RWPE2 (cell line): ENCODE measurements around the gene VASP.

Experiments used
- ATAC-seq: fragments of 200-7000 bp; cut with Tn5 transposase; 3 replicates; pipeline ENCODE4 v1.9.1; 2021; ENCODE audit warnings: low read depth
- DNase-seq: peaks from one replicate; pipeline ENCODE4 v3.0.0-alpha.2; 2020; ENCODE audit warnings: low spot score
- H3K27ac ChIP-seq: fragments of 450-650 bp; 2 replicates; pipeline ENCODE4 v1.5.1; 2017; ENCODE audit warnings: mild to moderate bottlenecking; ENCODE audit not compliant: poor library complexity, severe bottlenecking
- H3K27me3 ChIP-seq: fragments of 250-450 bp; sonication (Bioruptor Pico); 2 replicates; pipeline ENCODE4 v1.5.1; 2021; ENCODE audit warnings: mild to moderate bottlenecking, moderate library complexity; ENCODE audit not compliant: insufficient read depth, poor library complexity, severe bottlenecking
- H3K36me3 ChIP-seq: fragments of 250-450 bp; sonication (Bioruptor Pico); 2 replicates; pipeline ENCODE4 v1.5.1; 2020; ENCODE audit warnings: low read depth, mild to moderate bottlenecking, moderate library complexity
- H3K4me1 ChIP-seq: fragments of 250-450 bp; sonication (Bioruptor Pico); 2 replicates; pipeline ENCODE4 v1.5.1; 2021; ENCODE audit warnings: mild to moderate bottlenecking, moderate library complexity; ENCODE audit not compliant: insufficient read depth, poor library complexity, severe bottlenecking
- H3K4me3 ChIP-seq: fragments of 250-450 bp; sonication (Bioruptor Pico); 2 replicates; pipeline ENCODE4 v1.5.1; 2021; ENCODE audit warnings: mild to moderate bottlenecking, moderate library complexity; ENCODE audit not compliant: severe bottlenecking
- H3K9me3 ChIP-seq: fragments of 250-450 bp; sonication (Bioruptor Pico); 2 replicates; pipeline ENCODE4 v1.5.1; 2021; ENCODE audit warnings: mild to moderate bottlenecking, moderate library complexity; ENCODE audit not compliant: severe bottlenecking
- CTCF ChIP-seq: fragments of 450-650 bp; IDR thresholded peaks from one replicate; pipeline ENCODE4 v1.5.1; 2017; ENCODE audit warnings: mild to moderate bottlenecking, moderate library complexity; ENCODE audit not compliant: poor library complexity, severe bottlenecking

Gene VASP

DNA sequence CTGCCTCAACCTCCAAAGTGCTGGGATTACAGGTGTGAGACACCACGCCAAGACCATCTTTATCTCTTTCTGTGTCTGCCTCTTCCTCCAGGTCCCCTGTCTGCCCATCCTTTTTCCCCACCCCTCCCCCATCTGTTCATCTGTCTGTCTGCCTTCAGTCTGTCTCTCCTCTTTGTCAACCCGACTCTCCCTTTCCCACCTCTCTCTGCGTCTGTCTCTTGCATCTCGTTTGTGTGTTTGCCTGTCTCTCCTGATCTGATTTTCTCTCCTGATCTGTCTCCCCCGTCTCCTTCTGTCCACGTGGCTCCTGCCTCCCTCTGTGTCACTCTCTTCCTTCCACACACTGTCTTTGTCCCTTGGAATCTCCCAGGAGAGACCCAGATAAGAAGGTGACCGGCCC is 10.0 kb downstream of the VASP start:
- no peak for ATAC-seq
- no peaks in the 10 kb centered on the region for H3K27me3 ChIP-seq
- no peaks in the 10 kb centered on the region for H3K9me3 ChIP-seq
- no peak overlapping the region for H3K4me3 ChIP-seq
- H3K36me3 ChIP-seq = peaks cover 75% of the 10 kb centered on the region
- TF ChIP-seq CTCF = no peak
- peaks cover 17% of the 10 kb centered on the region for H3K4me1 ChIP-seq
- H3K27ac ChIP-seq = no peak overlapping the region
- no peak for DNase-seq

DNA sequence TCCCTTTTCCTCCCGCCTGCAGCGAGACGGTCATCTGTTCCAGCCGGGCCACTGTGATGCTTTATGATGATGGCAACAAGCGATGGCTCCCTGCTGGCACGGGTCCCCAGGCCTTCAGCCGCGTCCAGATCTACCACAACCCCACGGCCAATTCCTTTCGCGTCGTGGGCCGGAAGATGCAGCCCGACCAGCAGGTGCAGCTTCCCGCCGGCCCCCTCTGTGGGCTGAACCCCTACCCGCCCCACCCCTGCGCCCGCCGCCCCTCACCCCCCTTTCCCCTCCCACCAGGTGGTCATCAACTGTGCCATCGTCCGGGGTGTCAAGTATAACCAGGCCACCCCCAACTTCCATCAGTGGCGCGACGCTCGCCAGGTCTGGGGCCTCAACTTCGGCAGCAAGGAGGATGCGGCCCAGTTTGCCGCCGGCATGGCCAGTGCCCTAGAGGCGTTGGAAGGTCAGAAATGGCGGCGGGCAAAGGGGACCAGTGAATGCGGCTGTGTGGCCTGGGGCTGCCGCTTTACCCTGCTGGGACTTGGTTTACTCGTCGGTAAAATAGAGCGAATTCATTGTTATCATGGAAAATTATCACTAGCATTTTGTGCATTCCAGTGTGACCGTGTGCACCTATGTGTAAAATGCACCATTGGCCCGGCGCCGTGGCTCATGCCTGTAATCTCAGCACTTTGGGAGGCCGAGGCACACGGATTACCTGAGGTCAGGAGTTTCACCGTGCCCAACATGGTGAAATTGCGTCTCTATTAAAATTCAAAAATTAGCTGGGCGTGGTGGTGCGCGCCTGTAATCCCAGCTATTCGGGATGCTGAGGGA is 10.6 kb downstream of the VASP start:
- ATAC-seq (no peak), DNase-seq (no peak)
- H3K4me3 ChIP-seq = no peak overlapping the region
- peaks cover 17% of the 10 kb centered on the region for H3K4me1 ChIP-seq
- TF ChIP-seq CTCF = no peak
- no peaks in the 10 kb centered on the region for H3K9me3 ChIP-seq
- peaks cover 73% of the 10 kb centered on the region for H3K36me3 ChIP-seq
- H3K27ac ChIP-seq = no peak overlapping the region
- no peaks in the 10 kb centered on the region for H3K27me3 ChIP-seq

- Histone ChIP-seq H3K9me3 (no peaks in the 10 kb centered on the region), H3K36me3 (peaks cover 78% of the 10 kb centered on the region), H3K4me3 (no peak overlapping the region), H3K27me3 (no peaks in the 10 kb centered on the region), H3K4me1 (peaks cover 17% of the 10 kb centered on the region), H3K27ac (no peak overlapping the region)
- no peak for ATAC-seq
- no peak for DNase-seq
- no peak for TF ChIP-seq CTCF
Measured at GRCh38 chr19:45518469-45518826, 11.2 kb downstream of the VASP start.

DNA sequence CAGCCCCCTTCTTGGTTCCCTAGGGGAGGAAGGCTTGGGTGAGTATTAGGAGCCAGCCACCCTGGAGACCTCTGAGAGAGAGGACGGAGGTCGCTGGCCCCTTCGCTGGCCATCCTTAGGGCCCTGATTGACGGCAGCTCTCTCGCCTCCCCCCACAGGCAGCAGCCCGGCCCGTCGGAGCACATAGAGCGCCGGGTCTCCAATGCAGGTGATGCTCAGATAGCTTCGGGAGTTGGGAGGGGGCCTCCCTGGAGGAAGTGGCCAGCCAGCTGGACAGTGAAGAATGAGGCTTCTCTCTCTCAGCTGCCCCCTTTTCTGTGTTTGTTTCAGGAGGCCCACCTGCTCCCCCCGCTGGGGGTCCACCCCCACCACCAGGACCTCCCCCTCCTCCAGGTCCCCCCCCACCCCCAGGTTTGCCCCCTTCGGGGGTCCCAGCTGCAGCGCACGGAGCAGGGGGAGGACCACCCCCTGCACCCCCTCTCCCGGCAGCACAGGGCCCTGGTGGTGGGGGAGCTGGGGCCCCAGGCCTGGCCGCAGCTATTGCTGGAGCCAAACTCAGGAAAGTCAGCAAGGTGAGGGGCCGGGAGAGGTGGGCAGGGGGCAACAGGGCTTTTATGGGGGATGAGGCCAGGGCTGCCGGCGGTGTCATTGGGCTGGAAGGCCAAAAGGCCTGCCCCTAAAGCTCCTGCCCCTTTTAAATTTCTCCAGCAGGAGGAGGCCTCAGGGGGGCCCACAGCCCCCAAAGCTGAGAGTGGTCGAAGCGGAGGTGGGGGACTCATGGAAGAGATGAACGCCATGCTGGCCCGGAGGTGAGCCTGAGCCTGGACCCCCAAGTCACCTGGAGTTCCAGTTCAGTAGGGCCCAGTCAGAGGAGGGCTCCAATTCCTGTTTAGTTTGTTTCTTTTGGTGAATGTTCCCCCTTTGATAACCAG is 15.0 kb downstream of the VASP start:
- Histone ChIP-seq H3K4me1 (no peaks in the 10 kb centered on the region), H3K27me3 (no peaks in the 10 kb centered on the region), H3K27ac (peak overlapping the region; percentile 34), H3K36me3 (peaks cover 84% of the 10 kb centered on the region), H3K4me3 (no peak overlapping the region), H3K9me3 (no peaks in the 10 kb centered on the region)
- ATAC-seq = no peak
- DNase-seq = no peak
- no peak for TF ChIP-seq CTCF
